PC-9 (cell line): ENCODE data around the gene PNMA8C. TPM values are rescaled to one million over a fixed set of nuclear protein-coding genes. Genes with fewer than 3 reads are reported as not detected.

ENCODE experiments used
- Bru-seq: library from RNA; stranded (reverse); fragments of 400-500 nt; gene quantifications from one replicate; lab custom pipeline; 2021; lab: Mats Ljungman, UMichigan
- BruChase-seq, 2 experiments: library from RNA; stranded (reverse); fragments of 400-500 nt; gene quantifications; one replicate each; lab custom pipeline; 2021; lab: Mats Ljungman, UMichigan
- BruUV-seq: library from RNA; stranded (reverse); fragments of 400-500 nt; replicated peaks from 2 replicates; lab custom pipeline; 2021; lab: Mats Ljungman, UMichigan
- CTCF ChIA-PET: fragments of 300-600 bp; sonication (Branson Sonifier 250); formaldehyde crosslinking; loops from one replicate; lab custom pipeline; 2022; ENCODE audit warnings: antibody characterized with exemption; lab: Charles Lee
- POLR2A ChIA-PET: fragments of 300-600 bp; sonication (Branson Sonifier 250); formaldehyde crosslinking; loops from one replicate; lab custom pipeline; 2022; ENCODE audit warnings: antibody characterized with exemption; ENCODE audit not compliant: unreplicated experiment; lab: Charles Lee
- DNase-seq, 2 experiments: peaks; one replicate each; pipeline versions ENCODE4 v3.0.0 to v3.0.0-alpha.2; 2015 to 2022; ENCODE audit warnings: mixed read lengths in 1 of 2
- H2AFZ ChIP-seq: fragments of 200-600 bp; sonication (generic); 2 replicates; pipeline ENCODE4 v1.8.1; 2017; ENCODE audit warnings: antibody characterized with exemption
- H3F3A ChIP-seq: fragments of 200-600 bp; sonication (generic); 2 replicates; pipeline ENCODE4 v1.8.1; 2017; ENCODE audit warnings: antibody characterized with exemption, mild to moderate bottlenecking, low read depth; ENCODE audit not compliant: insufficient read depth
- H3K27ac ChIP-seq: fragments of 200-600 bp; sonication (generic); 2 replicates; pipeline ENCODE4 v1.6.1; 2016; ENCODE audit warnings: mixed run types
- H3K27me3 ChIP-seq: fragments of 200-600 bp; sonication (generic); 2 replicates; pipeline ENCODE4 v1.6.1; 2016; ENCODE audit warnings: low read depth, mixed run types; ENCODE audit not compliant: insufficient read depth
- H3K36me3 ChIP-seq: fragments of 200-600 bp; sonication (generic); 2 replicates; pipeline ENCODE4 v1.6.1; 2016; ENCODE audit warnings: low read depth, mixed run types
- H3K4me1 ChIP-seq: fragments of 200-600 bp; sonication (generic); replicated peaks from 2 replicates; pipeline ENCODE4 v1.6.1; 2016; ENCODE audit warnings: mixed run types; ENCODE audit not compliant: insufficient read depth
- H3K4me2 ChIP-seq: fragments of 200-600 bp; sonication (generic); 2 replicates; pipeline ENCODE4 v1.6.1; 2017; ENCODE audit warnings: mixed run types
- H3K4me3 ChIP-seq: fragments of 200-600 bp; sonication (generic); 2 replicates; pipeline ENCODE4 v1.6.1; 2016; ENCODE audit warnings: mixed run types
- H3K79me2 ChIP-seq: fragments of 200-600 bp; sonication (generic); 2 replicates; pipeline ENCODE4 v1.6.1; 2017; ENCODE audit warnings: low read depth, mixed run types
- H3K9me2 ChIP-seq: fragments of 200-600 bp; sonication (generic); 2 replicates; pipeline ENCODE4 v1.8.1; 2017; ENCODE audit warnings: mild to moderate bottlenecking; ENCODE audit not compliant: insufficient read depth
- H3K9me3 ChIP-seq: fragments of 200-600 bp; sonication (generic); 2 replicates; pipeline ENCODE4 v1.8.1; 2016; ENCODE audit warnings: low read depth; ENCODE audit not compliant: insufficient read depth
- H4K20me1 ChIP-seq: fragments of 200-600 bp; sonication (generic); 2 replicates; pipeline ENCODE4 v1.8.1; 2017; ENCODE audit not compliant: insufficient read depth
- CTCF ChIP-seq: fragments of 200-600 bp; sonication (generic); conservative IDR thresholded peaks from 2 replicates; pipeline ENCODE4 v1.6.1; 2017; ENCODE audit warnings: mixed run types, antibody characterized with exemption, mild to moderate bottlenecking, moderate library complexity
- EZH2 ChIP-seq: fragments of 200-600 bp; sonication (generic); IDR thresholded peaks from 2 replicates; pipeline ENCODE4 v1.8.0; 2017; ENCODE audit warnings: antibody characterized with exemption, low read depth
- intact Hi-C: fragments of 100-400 bp; cut with micrococcal nuclease; formaldehyde crosslinking; loops from one replicate; pipeline ENCODE4 v1.10.0; 2022; ENCODE audit not compliant: unreplicated experiment
- long read RNA-seq: library from polyadenylated mRNA; stranded (forward); transcript quantifications from one replicate; pipeline ENCODE4 v2.0.0, GENCODE V29; 2022
- total RNA-seq: library from RNA; stranded (reverse); gene quantifications from 2 replicates; pipeline ENCODE4 v1.2.3, GENCODE V29; 2021

Gene PNMA8C
- total RNA-seq: not detected in 2 replicates
- not detected for Bru-seq, nascent RNA
- BruChase-seq, experiment 1, labeled RNA remaining after a 2-hour chase: not detected
- not detected for BruChase-seq, experiment 2, labeled RNA remaining after a 6-hour chase
- long read RNA-seq: 0 reads

DNA sequence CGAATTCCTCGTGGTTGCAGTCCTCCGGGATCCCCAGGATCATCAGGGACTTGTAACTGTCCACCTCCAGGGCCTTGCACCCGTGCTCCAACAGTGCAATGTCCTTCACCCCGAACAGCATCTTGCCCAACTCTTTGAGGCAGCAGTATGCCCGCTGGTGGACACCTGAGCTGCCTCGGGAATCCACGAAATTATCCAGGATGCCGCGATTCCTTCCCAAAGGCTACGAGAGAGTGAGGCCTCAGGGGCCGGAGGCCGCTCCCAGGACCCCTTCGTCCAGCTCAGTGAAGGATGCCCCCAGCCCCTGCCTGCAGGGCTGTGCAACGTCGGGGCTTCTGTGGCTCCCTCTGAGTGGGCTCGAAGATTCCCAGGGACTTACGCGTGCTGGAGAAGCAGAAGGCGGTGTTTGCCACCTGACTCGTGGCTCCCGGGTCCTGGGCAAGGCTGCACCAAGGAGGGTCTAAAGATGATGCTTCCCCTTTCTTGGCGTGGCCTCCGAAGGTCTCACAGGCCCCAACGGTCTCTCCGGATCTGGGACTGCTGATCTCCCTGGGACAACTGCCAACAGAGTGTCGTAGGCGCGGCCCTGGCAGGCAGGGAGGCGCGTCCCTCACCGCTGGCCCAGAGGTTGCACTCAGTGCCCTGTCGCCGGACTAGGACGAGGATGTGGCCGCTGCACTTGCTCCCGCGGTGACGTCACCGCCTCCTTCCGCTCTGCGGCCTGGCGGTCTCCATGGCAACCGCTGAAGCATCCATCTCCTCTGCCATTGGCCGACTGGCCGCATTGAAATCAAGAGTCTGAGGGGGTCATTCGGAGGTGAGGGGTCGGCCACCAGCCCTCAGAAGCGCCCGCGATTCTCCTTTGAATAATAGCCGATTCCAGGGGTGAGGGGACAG is at the start of gene PNMA8C:
Gene PNMA8C, minus strand, starts transcription at position 698 of the 897 bp plus-strand sequence. Its CDS starts 577 bp downstream, at position 121.
- no peak within 1 kb of the TSS for H2AFZ ChIP-seq
- no peak within 1 kb of the TSS for H3K27ac ChIP-seq
- H3K4me3 ChIP-seq: no peak within 1 kb of the TSS
- no peak within 1 kb of the TSS for H3K4me2 ChIP-seq
- H4K20me1 ChIP-seq: no peaks in the 10 kb centered on the region
- H3F3A ChIP-seq: peaks cover 8% of the 10 kb centered on the region
- H3K9me3 ChIP-seq: no peaks in the 10 kb centered on the region
- ChIA-PET POLR2A (no interaction called here), CTCF (no interaction called here)
- TF ChIP-seq CTCF: no peak
- TF ChIP-seq EZH2: no peak
- DNase-seq: peak in 1 of 2 experiments; percentile 42
- no peaks in the 10 kb centered on the region for H3K9me2 ChIP-seq
- H3K79me2 ChIP-seq: no peaks in the 10 kb centered on the region
- H3K4me1 ChIP-seq: no peaks in the 10 kb centered on the region
- BruUV-seq: no TSS peak
- intact Hi-C loops: no loop called here
- H3K27me3 ChIP-seq: peaks cover 91% of the 10 kb centered on the region
- H3K36me3 ChIP-seq: no peaks in the 10 kb centered on the region

DNA sequence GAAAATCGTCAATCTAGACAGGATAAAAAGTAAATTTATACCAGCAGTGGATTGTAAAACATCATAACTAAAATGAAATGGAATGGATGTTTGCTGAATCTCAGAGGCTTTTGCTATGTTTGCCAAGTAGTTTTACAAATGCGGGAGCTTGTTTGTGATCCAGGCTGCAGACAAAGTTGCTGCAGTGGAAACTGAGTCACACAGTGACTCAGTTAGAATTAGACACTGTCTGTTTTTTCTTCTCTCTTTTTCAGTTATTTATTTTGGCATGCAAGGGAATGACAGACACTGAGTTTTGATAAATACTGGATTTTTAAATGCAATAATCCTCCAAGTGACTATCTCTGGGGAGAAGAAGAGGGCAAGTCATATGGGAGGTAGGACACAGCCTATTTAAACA is 47.2 kb upstream of the PNMA8C start:
- BruUV-seq: no TSS peak
- H3K4me2 ChIP-seq: no peak overlapping the region
- no peaks in the 10 kb centered on the region for H3K79me2 ChIP-seq
- peaks cover 50% of the 10 kb centered on the region for H3K27me3 ChIP-seq
- no peak for TF ChIP-seq EZH2
- TF ChIP-seq CTCF: no peak
- H3K9me3 ChIP-seq: no peaks in the 10 kb centered on the region
- DNase-seq: no peak
- H3F3A ChIP-seq: peaks cover 10% of the 10 kb centered on the region; the same call in 1 of the 2 replicates
- intact Hi-C loops: no loop called here
- ChIA-PET POLR2A (no interaction called here), CTCF (no interaction called here)
- no peak overlapping the region for H2AFZ ChIP-seq
- no peaks in the 10 kb centered on the region for H3K36me3 ChIP-seq
- no peaks in the 10 kb centered on the region for H3K9me2 ChIP-seq
- no peaks in the 10 kb centered on the region for H4K20me1 ChIP-seq
- no peak overlapping the region for H3K4me3 ChIP-seq
- 0 out of 2 replicates have a peak, but pooled peaks cover 5% of the 10 kb centered on the region for H3K4me1 ChIP-seq
- H3K27ac ChIP-seq: no peak overlapping the region

DNA sequence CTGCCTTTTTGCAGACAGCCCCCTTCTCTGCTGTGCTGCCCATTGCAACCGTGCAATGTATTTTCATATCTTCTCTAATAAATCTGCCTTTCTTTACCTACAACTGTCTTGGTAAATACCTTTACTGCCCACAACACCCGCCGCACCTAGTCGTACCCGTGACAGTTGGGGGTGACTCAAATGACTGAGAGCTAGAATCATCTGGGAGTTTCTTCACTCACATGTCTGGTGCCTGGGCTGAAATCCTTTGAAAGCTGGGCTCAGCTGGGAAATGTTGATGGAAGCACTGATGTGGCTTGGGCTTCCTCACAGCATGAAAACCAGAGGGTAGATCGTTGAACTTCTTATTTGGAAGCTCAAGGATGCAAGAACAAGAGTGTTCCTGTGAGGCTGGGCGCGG is 45.5 kb upstream of the PNMA8C start:
- Histone ChIP-seq H2AFZ (no peak overlapping the region), H3K4me3 (no peak overlapping the region), H3F3A (peaks cover 10% of the 10 kb centered on the region; the same call in 1 of the 2 replicates), H3K4me2 (no peak overlapping the region), H3K4me1 (0 out of 2 replicates have a peak, but pooled peaks cover 5% of the 10 kb centered on the region), H3K79me2 (no peaks in the 10 kb centered on the region), H3K9me3 (no peaks in the 10 kb centered on the region), H3K36me3 (no peaks in the 10 kb centered on the region), H3K27me3 (peaks cover 59% of the 10 kb centered on the region), H4K20me1 (no peaks in the 10 kb centered on the region), H3K9me2 (no peaks in the 10 kb centered on the region), H3K27ac (no peak overlapping the region)
- POLR2A ChIA-PET: interaction anchor here (0.6 kb wide), 1 partner anchor 106 kb away, joined by 3 read pairs; no protein-coding TSS in a partner anchor
- CTCF ChIA-PET: interaction anchor here (0.6 to 1.4 kb wide), 2 partner anchors 69 to 396 kb away, joined by 4 to 6 read pairs; no protein-coding TSS in a partner anchor
- BruUV-seq: no TSS peak
- TF ChIP-seq CTCF: no peak
- no peak for TF ChIP-seq EZH2
- DNase-seq: peak in 1 of 2 experiments; percentile 27
- intact Hi-C loops: no loop called here
